T47D (cell line): Measurements from ENCODE around the gene STAM2.
A peak's percentile ranks its signal among the peaks of the same experiment; 100 is the strongest.
"Not testable (repeated sequence)": the region's sequence is repeated elsewhere in the genome, so short reads cannot be mapped to it uniquely, and the experiment has no call there.

Experiments
- DNase-seq, 2 experiments: peaks; one replicate each; pipeline versions ENCODE4 v3.0.0 to v3.0.0-alpha.2; 2011 to 2012; ENCODE audit warnings: low read depth in 1 of 2, low spot score in 1 of 2
- JUND ChIP-seq: IDR thresholded peaks from 2 replicates; pipeline ENCODE4 v1.6.1; 2012; ENCODE audit warnings: low read depth
- in situ Hi-C: cut with HindIII; loops from 2 replicates; pipeline ENCODE4 v1.10.0; 2016; ENCODE audit warnings: low sequenced_read_pairs, low pct_unique_long_range_greater_than_20kb

The STAM2 gene

DNA sequence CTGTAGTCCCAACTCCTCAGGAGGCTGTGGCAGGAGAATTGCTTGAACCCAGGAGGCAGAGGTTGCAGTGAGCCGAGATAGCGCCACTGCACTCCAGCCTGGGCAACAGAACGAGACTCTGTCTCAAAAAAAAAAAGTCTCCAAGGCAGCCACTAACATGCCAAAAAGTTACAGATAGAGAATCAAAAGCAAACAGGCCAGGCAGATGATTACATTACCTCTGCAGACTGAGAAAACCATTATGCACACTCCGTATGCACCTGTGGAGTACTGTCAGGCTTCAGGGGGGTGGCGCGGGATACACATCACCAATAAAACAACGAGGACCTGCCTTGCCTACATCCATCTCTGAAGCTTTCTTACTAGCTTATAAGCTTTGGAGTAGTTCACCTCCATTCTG lies 10.3 kb downstream of the STAM2 start:
- DNase-seq = peak in 1 of 2 experiments; percentile 43
- in situ Hi-C loops = no loop called here
- no peak for TF ChIP-seq JUND

DNA sequence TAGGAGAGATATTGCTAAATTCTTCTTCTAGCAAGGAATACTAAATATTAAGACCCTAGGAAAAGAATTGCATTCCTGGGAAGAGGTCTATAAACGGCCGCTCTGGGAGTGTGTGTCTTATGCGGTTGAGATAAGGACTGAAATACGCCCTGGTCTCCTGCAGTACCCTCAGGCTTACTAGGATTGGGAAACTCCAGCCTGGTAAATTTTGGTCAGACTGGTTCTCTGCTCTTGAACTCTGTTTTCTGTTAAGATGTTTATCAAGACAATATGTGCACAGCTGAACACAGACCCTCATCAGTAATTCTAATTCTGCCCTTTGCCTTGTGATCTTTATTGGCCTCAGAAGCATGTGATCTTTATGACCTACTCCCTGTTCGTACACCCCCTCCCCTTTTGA lies 11.9 kb downstream of the STAM2 start:
- in situ Hi-C loops = not testable (repeated sequence)
- peak in 1 of 2 experiments; percentile 54 for DNase-seq

DNA sequence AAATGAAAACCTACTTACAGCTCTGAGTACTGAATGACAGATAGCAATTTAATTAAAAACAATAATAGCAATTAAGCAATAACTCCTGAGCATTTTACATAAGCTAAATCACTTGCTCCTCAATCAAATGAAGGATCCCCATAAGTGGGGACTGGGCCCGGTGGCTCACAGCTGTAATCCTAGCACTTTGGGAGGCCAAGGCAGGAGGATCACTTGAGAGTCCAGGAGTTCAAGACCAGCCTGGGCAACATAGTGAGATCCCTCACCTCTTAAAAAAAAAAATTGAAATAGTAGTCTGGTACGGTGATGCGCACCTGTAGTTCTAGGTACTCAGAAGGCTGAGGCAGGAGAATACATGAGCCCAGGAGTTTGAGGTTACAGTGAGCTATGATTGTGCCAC lies 13.4 kb downstream of the STAM2 start:
- no peak for TF ChIP-seq JUND
- no peak for DNase-seq
- in situ Hi-C loops = no loop called here

- TF ChIP-seq JUND = no peak
- in situ Hi-C loops = no loop called here
- no peak for DNase-seq
These were observed 14.0 kb downstream of the STAM2 start for GRCh38 chr2:152161598-152161997.

GRCh38 chr2:152160378-152160777 lies 15.2 kb downstream of the STAM2 start:
- DNase-seq, in situ Hi-C loops: not testable (repeated sequence)

DNA sequence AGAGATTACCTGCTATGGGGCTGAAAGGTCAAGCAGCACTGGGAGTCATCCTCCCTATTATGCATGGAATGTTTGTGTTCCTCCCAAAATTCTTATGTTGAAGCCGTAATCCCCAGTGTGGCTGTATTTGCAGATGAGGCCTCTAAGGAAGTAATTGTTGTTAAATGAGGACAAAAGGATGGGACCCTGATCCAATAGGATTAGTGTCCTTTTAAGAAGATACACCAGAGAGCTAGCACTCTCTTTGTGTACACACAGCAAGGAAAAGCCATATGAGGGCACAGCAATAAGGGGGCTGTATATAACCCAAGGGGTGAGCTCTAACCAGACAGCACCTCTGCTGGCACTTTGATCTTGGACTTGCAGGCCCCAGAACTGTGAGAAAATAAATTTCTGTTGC lies 18.3 kb downstream of the STAM2 start:
- no peak for TF ChIP-seq JUND
- in situ Hi-C loops = no loop called here
- DNase-seq = no peak

DNA sequence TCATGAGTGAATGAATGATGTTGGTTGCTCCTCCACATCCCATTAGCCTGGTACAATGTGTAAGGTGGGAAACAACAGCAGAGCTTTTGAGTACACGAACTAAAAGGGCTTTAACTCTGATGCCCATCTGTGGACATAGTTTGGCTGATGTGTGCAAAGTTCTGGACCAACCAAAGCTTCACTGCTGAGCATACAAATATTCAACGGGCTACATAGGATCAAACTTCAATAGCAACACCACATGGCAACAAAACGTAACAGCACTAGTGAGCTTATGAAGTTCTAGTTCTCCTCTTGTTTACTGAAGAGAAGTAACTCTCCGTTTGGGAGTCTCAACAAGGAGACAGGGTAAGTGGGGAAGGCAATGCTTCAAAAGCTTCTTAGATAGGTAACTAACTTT lies 20.4 kb downstream of the STAM2 start:
- TF ChIP-seq JUND = no peak
- DNase-seq = peak; percentile 44 to 68
- in situ Hi-C loops = no loop called here

GRCh38 chr2:152154462-152154861 lies 21.1 kb downstream of the STAM2 start:
- DNase-seq = no peak
- in situ Hi-C loops = no loop called here

GRCh38 chr2:152134488-152135280 lies 40.9 kb downstream of the STAM2 start:
- in situ Hi-C loops = no loop called here
- no peak for TF ChIP-seq JUND
- DNase-seq = no peak

More at GRCh38 chr2:152154462-152154861, 21.1 kb downstream of the STAM2 start:
- no peak for TF ChIP-seq JUND

DNA sequence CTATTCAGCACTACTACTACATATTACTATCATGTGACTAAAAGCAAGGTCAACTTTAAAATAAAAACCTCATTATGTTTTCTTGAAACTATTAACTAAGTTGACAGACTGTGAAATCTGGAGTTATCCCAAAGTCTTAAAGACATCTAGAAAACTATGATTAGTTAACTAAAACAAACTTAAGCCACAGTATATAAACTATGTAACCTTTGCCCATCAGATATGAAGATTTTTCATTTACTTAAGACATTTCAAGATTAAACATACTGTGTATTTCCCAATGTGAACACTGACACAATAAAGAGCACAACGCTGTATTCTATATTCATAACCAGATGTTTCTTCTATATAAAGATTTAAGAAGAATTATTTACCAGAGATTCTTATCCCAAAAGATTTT lies 43.3 kb downstream of the STAM2 start:
- DNase-seq = peak; percentile 3 to 21
- in situ Hi-C loops = no loop called here
- TF ChIP-seq JUND = no peak

GRCh38 chr2:152127628-152128027 lies 47.9 kb downstream of the STAM2 start:
- no peak for TF ChIP-seq JUND
- DNase-seq = no peak
- in situ Hi-C loops = no loop called here

- no peak for TF ChIP-seq JUND
- in situ Hi-C loops = no loop called here
- DNase-seq = peak in 1 of 2 experiments; percentile 27
These were observed 48.9 kb downstream of the STAM2 start for GRCh38 chr2:152126664-152127063.

DNA sequence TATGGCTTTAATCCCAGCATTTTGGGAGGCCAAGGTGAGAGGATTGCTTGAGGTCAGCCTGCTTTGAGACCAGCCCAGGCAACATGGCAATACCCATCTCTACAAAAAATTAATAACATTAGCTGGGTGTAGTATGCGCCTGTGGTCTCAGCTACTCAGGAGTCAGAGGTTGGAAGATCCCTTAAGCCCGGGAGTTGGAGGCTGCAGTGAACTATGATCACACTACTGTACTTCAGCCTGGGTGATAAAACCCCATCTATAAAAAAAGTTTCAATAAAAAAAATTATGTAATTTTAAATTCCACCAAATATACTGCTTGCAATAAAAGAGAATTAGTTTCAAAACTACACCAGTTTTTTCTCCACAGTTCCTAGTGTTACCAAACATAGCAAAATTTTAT lies 53.4 kb downstream of the STAM2 start:
- DNase-seq = no peak
- no peak for TF ChIP-seq JUND
- in situ Hi-C loops = no loop called here

- no peak for DNase-seq
- no peak for TF ChIP-seq JUND
- in situ Hi-C loops = no loop called here
These were observed 55.1 kb downstream of the STAM2 start for GRCh38 chr2:152120430-152120829.
